Cardiac fibroblast (primary cell): Measurements from ENCODE around the gene RPL38.

ENCODE experiments used
- DNase-seq, 2 donors: peaks; one replicate each; pipeline versions ENCODE4 v3.0.0 to v3.0.0-alpha.2; 2010; ENCODE audit warnings: low read depth in 2 of 2
- H3K4me3 ChIP-seq, 2 donors: replicated peaks in 1 of 2; 1 replicate in 1 of 2; 2 replicates in 1 of 2; pipeline ENCODE4 v1.5.1; 2011; ENCODE audit warnings: low read depth in 2 of 2, low read length in 2 of 2, mild to moderate bottlenecking in 2 of 2, moderate library complexity in 1 of 2
- CTCF ChIP-seq: IDR thresholded peaks from one replicate; pipeline ENCODE4 v1.5.1; 2011; ENCODE audit warnings: low read depth, mild to moderate bottlenecking, low read length, inconsistent platforms

The RPL38 gene

GRCh38 chr17:74205274-74205673 lies 1.8 kb downstream of the RPL38 start:
- TF ChIP-seq CTCF: no peak
- no peak for DNase-seq
- no peak overlapping the region for H3K4me3 ChIP-seq

DNA sequence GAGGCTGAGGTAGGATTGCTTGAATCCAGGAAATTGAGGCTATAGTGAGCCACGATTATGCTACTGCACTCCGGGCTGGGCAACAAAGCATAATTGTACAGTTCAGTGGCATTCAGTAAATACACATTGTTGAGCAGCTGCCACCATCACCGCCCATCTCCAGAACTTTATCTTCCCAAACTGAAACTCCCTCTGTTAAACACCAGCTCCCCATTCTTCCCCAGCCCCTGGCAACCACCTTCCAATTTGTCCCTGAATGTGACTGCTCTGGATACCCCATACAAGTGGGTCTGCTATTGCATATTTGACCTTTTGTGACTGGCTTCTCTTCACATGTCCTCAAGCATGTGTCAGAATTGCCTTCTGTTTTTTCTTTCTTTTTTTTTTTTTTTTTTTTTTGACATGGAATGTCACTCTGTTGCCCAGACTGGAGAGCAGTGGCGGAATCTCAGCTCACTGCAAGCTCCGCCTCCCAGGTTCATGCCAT lies 2.9 kb downstream of the RPL38 start:
- no peak for TF ChIP-seq CTCF
- no peak for DNase-seq
- no peak overlapping the region for H3K4me3 ChIP-seq

- peak; percentile 99 for TF ChIP-seq CTCF
- DNase-seq: peak; percentile 67 to 75
- no peak overlapping the region for H3K4me3 ChIP-seq
These were observed 7.0 kb downstream of the RPL38 start for GRCh38 chr17:74210191-74211140.

DNA sequence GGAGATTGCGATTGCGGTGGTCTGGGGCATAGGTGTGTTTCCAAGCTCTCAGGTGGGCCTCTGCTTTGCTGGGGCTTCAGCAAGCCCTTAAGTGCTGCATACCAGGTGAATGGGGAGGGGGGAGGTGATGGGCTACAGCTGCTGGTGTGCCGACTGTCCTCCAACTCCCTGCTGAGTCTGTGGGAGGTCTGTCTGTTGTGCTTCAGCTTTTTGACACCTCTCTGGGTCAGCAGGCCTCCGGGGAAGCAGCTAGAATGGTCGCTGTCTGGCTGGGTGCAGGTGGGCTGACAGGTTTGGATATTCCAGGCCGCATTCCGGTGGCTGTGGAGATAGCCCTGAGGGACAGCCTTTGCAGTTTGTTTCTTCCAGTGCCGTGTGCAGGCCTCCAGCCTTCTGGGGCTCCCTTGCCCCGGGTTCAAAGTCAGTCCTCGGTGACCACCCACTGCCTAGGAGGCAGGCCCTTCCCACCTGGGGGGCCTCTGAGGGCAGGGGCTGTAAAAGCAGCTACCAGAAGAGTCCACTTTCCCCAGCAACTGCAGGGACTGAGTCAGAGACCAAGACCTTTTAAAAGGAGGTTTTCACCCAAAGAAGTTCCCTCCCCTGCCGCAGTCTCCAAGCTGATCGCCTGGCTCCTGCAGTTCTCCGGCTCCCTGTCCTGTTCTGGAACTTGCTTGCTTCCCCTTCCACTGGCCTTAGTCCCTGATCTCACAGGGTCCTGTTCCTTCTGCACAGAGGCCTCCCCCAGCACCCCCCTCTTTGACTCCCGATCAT lies 7.8 kb downstream of the RPL38 start:
- no peak for TF ChIP-seq CTCF
- peak in 1 of 2 donors; percentile 37 for DNase-seq
- H3K4me3 ChIP-seq: peak overlapping the region; percentile 60 to 74

DNA sequence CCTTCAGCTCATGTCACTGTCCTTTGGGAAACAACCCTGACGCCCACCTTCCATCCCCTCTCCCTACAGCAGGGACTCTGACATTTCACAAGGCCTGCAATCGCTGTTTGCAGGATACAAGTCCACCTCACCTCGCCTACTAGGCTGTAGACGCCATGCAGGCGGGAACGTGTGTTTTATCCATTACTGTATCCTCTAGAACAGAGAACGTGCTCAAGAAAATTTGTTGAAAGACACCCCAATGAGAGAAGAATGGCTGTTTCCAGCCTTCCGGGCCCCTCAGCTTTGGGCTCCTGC lies 8.4 kb downstream of the RPL38 start:
- peak overlapping the region; percentile 60 to 74 for H3K4me3 ChIP-seq
- TF ChIP-seq CTCF: no peak
- DNase-seq: peak in 1 of 2 donors; percentile 25

DNA sequence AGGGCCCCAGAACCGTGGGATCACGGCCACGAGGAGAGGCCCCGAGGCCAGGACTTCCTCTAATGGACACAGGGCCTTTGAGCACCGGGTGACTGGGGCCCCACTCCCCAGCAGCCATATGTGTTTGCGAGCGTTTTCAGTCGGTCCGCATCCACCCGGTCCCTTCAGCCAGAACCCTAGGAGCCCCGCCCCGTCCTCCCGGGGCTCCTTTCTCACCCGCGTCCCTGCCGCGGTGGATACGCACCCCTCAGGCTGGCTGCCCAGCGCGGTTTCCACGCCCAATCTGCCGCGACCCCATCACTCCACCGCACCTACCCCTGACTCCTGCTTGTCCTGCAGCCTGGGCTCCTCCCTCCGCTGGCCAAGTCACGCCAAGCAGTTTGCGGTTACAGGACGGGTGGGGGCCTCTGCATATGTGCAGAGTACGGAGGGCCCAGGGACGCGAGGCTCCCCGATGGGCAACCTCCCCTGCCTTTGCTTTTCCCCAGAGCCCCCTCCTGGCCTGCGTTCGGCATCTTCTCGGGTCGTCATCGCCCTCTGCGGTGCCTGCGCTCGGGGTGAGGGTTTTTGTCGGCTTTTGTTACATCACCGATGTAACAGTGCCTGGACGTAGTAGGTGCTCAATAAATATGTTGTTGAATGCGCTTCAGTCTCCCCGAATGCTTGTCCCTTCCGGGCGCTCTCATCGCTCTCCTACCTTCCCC lies 8.9 kb downstream of the RPL38 start:
- H3K4me3 ChIP-seq: peak overlapping the region; percentile 60 to 74
- TF ChIP-seq CTCF: no peak
- peak in 1 of 2 donors; percentile 39 for DNase-seq
